NCI-H2196 treated with DMSO at 0.1 percent for 48 hours (cell line): ENCODE results near the gene TTC28.

Source experiments
- DNase-seq: peaks from one replicate; lab custom pipeline; 2025; ENCODE audit not compliant: unreplicated experiment; lab: John Stamatoyannopoulos, UW

Gene TTC28

DNA sequence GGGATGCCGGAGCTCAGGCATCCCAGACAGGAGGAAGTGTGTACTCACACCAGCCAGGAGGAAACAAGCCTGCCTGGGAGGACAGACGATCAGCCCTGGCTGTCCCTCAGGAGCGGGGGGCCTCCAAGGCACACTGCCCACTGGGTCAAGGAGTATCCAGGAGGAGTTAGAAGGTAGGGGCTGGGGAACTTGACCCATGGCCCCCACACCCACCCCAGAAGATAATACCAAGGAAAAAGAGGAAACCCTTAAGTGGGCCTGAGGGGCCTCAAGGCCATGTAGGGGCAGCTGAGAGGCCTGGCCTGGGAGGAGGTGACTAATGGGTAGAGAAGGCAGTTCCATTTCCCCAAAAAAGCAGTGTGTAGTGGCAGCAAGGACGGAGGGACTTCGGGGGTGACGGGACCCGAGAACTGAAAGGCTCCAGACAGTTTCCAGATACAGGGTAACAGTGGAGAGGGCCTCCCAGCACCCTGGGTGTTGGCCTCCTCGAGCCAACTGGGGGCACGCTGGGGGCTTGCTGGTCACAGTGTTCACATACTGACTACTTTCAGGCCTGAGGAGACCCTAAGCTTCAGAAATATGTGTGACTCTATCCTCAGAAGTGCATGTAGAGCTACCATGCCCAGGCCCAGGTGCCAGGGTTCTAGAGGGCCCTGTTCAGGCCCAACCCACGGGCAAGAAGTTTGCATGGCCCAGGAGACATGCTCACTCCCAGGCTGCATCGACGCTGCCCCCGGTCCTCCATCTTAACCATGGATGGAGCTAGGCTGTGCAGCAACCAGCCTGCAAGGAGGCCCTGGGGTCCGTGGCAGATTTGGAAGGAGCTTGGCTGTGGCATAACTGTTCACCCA lies 684.9 kb downstream of the TTC28 start:
- DNase-seq: no peak

GRCh38 chr22:27993774-27994350 lies 685.8 kb downstream of the TTC28 start:
- no peak for DNase-seq

DNA sequence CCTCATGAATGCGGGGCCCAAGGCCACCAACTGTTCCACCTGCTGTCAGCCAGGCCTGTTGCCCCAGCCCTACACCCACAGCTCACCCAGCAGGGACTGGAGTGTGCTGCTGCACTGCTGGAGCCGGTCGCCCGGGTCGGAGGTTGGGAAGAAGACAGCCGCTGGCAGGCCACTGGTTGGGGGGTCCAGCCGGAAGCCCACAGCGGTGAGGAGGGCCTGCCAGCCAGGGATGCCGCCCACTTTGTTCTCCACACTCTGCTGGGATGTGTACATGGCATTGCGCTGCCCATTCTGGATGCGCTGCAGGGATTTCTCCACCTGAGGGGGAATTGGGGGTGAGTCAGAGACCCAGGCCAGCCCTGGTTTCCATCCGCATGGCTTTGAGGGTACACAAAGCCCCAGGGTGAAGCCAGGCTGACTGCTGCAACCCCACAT lies 686.4 kb downstream of the TTC28 start:
- DNase-seq: no peak

GRCh38 chr22:27992294-27993165 lies 687.1 kb downstream of the TTC28 start:
- no peak for DNase-seq

DNA sequence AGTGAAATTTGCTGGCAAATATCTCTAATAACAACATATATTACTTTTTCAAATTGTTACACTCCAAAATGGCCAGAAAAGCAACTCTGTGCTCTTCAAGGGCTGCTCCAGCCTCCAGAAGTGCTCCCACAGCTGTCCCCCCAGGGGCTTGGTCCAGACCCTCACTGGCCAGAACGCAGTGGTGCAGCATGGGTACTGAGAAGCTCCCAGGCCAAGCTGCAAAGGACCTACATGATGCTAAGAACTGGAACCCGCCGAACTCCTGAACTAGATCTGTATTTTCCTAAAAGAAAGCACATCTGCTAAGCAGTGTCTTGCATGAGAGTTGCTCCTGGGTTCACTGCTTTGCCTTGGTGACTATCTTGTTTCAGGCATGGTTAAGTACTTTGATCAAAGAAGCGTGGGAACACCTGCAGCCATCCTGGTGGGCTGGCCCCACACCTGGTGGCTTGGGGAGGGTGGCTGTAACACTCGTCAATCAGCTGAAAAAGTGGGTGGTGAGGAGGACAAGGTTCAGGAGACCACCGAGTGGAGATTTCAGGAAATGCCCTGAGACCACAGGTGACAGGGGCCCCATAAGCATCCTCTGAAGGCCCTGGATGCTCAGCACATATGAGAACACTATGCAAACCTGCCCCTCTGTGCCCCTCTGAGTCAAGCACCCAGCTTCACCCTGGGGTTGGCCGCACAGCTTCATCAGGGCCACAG lies 687.9 kb downstream of the TTC28 start:
- no peak for DNase-seq

DNA sequence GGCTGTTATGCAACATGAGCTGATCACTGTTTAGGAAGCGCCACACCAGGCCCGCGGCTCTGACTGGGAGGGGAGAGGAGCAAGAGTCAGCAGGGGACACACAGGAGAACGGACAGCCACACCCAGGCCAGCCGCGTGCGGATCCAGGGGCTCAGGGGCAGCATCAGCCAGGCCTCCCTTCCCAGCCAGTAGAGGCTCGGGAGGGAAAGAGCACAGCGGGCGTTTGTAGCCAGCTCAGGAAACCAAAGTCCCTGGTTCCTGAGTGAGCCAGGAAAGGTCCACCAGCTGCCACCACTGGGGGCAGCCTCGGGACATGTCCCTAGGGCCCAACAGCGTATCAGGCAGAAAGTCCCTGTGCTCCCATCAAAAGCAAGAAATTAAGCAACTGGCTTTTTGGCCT lies 688.8 kb downstream of the TTC28 start:
- no peak for DNase-seq

GRCh38 chr22:27990451-27990840 lies 689.2 kb downstream of the TTC28 start:
- DNase-seq: no peak

- DNase-seq: no peak
Observed at GRCh38 chr22:27989758-27990450, 689.7 kb downstream of the TTC28 start.

- DNase-seq: no peak
Observed at GRCh38 chr22:27988704-27989103, 690.9 kb downstream of the TTC28 start.

GRCh38 chr22:27987557-27987956 lies 692.1 kb downstream of the TTC28 start:
- DNase-seq: no peak

DNA sequence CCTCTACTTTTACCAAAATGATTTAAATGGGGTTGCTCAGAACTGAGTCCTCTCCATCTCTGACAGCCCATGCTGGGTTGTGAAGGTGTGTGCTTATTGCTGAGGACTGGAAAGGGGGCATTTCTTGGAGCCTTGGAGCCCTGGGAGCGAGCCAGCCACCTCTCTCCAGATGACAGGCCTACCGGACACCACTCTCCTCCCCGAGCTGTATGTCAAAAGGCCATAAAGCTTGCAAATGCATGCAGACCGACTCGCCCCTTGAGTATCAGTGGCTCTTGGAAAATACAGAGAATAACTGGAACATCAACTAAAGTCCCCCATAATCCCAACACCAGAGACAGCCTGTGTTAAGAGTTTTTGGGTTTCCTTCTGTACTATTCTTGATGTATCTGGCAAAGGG lies 692.7 kb downstream of the TTC28 start:
- DNase-seq: no peak

DNA sequence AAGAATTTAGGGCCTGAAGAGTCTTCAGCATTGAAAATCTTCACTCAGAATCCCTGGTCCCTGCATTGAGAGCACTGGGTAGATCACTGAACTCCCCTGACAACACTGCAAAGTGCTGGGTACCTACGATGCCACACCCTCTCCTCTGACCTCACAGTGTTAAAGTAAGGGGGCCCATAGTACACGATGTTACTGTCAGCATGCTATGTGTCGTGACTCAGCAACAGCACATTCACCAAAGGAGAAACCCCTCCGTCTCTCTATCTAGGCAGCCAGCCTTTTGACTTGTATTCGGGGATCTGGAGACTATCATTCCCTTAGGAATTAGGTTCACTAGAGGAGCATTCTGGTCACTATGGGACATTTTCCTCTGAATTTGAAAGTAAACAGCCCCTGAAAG lies 693.2 kb downstream of the TTC28 start:
- DNase-seq: no peak

DNA sequence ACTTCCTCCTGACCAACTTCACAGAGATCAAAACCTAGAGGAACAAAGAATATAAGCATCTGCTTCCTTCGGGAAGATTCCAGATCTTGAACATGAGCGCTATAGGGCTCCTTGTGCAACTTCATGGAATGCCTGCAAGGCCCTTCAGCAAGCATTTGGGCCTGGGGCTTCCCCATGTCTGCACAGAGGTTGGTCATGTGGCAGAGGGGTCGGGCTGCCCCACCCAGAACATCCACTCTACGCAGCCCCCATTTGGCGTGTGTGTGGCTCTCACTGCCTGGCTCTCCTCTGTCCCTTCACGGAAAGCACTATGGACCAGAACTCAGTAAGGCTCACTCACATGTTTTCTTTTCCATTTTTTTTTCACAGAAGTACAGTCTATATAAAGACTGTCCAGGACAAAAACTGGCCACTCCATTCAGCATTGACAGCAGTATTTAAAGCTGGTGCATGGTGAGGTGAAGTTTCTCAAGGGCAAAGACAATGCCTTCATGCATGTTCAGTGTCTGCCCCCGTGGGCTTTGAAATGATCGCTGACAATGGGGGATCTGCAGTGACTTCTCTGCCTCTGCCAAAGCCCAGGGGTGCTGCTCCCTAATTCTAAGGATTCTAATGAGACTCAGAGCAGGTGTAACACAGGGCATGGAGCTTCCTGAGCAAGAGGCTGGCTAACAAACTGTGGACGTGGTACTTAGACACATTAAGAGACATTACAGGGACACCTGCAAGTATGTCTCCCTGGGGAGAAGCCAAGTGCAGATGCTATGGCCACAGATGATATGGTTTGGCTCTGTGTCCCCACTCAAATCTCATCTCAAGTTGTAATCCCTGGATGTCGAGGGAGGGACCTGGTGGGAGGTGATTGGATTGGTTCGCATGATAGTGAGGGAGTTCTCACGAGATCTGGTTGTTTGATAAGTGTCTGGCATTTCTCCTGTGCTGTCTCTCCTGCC lies 694.0 kb downstream of the TTC28 start:
- no peak for DNase-seq

DNA sequence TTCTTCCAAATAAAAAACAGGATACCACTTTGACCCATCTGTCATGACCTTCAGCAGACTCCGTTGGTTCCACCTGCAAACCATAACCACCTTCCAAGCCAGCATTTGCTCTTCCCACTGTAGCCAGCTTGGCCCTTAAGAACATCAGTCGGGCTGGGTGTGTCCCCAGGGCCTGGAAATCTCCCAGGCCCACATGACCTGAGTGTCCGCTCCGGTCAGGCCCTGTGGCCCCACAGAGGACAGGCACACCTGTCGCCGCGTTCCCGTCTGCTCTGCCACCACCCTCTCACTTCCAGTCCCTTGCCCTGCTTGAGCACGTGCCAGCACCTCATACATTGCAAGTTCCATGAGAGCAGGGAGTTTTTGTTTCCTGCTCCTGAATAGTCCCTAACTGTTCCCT lies 694.9 kb downstream of the TTC28 start:
- no peak for DNase-seq

GRCh38 chr22:27984001-27984695 lies 695.5 kb downstream of the TTC28 start:
- DNase-seq: no peak

GRCh38 chr22:27983361-27983791 lies 696.3 kb downstream of the TTC28 start:
- DNase-seq: no peak

DNA sequence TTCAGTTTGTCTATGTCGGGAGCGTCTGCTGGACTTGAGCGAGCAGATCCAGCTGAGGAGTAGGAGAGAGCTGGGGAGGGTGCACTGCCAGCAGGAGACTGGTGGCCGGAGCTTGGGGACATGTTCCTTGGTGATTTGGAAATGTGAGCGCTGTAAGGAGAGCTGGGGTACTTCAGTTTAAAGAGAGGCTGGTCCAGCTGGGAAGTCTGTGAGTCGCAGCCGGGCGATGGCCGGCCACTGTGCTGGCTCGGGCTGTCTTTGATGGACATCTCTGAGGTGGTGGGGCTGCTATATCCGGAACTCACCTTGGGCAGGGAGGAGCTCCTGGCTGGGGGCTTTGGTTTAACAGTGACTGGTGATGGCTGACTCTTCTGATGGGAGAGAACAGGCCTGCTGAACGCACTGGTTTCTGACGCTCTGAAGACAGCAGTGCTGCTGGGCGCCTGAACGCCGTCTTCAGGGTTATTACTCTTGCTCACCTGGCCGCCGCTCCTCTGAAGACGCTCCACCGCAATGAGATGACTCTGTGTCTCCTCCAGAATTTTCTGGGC lies 696.9 kb downstream of the TTC28 start:
- no peak for DNase-seq

- no peak for DNase-seq
Observed at GRCh38 chr22:27982106-27982505, 697.5 kb downstream of the TTC28 start.
